ENCODE data around the gene MRPS31.

DNA sequence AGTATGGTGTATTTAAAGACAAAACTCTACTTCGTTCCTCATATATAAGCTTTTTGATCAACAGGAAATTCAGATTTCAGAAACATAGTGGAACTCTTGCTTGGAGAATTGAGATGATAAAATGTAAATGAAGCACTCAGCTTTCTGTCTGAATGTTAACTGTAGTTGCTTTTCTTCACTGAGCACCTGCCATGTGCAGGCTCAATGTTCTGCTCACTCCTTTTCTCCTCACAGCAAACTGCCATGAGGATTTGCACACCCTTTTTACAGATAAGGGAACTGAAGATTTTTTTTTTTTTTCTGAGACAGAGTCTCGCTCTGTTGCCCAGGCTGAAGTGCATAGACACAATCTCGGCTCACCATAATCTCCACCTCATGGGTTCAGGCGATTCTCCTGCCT lies 76.6 kb downstream of the MRPS31 start:
- TF ChIP-seq, protein P1, sequence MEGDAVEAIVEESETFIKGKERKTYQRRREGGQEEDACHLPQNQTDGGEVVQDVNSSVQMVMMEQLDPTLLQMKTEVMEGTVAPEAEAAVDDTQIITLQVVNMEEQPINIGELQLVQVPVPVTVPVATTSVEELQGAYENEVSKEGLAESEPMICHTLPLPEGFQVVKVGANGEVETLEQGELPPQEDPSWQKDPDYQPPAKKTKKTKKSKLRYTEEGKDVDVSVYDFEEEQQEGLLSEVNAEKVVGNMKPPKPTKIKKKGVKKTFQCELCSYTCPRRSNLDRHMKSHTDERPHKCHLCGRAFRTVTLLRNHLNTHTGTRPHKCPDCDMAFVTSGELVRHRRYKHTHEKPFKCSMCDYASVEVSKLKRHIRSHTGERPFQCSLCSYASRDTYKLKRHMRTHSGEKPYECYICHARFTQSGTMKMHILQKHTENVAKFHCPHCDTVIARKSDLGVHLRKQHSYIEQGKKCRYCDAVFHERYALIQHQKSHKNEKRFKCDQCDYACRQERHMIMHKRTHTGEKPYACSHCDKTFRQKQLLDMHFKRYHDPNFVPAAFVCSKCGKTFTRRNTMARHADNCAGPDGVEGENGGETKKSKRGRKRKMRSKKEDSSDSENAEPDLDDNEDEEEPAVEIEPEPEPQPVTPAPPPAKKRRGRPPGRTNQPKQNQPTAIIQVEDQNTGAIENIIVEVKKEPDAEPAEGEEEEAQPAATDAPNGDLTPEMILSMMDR (IDR thresholded peaks at IDR 0.05), result no peak
- TF ChIP-seq POLR2A (IDR thresholded peaks at IDR 0.05), result no peak

Measured in adrenal gland (tissue), 5 donors.